Mesenchymal stem cell (in vitro differentiated cells and primary cell): ENCODE results near the gene CPLX1.
A peak's percentile ranks its signal among the peaks of the same experiment; 100 is the strongest.

ENCODE experiments used
- DNase-seq: peaks from one replicate; pipeline ENCODE4 v3.0.0-alpha.2; 2013
- H2AFZ ChIP-seq: one replicate; pipeline ENCODE4 v1.6.1; 2013; ENCODE audit warnings: low read depth, mild to moderate bottlenecking, control low read depth, inconsistent platforms, low read length, moderate library complexity
- H2AK5ac ChIP-seq: 2 replicates; pipeline ENCODE4 v1.6.1; 2013; ENCODE audit warnings: low read length, moderate library complexity, mild to moderate bottlenecking, inconsistent platforms; ENCODE audit not compliant: severe bottlenecking
- H2BK120ac ChIP-seq: one replicate; pipeline ENCODE4 v1.6.1; 2013; ENCODE audit warnings: low read depth, mild to moderate bottlenecking, inconsistent platforms, low read length, moderate library complexity
- H2BK12ac ChIP-seq, 2 experiments: one replicate each; pipeline ENCODE4 v1.6.1; 2013; ENCODE audit warnings: inconsistent platforms in 2 of 2, low read length in 2 of 2, mild to moderate bottlenecking in 2 of 2, moderate library complexity in 2 of 2, control low read depth in 1 of 2
- H2BK15ac ChIP-seq: one replicate; pipeline ENCODE4 v1.6.1; 2013; ENCODE audit warnings: mild to moderate bottlenecking, low read depth, inconsistent platforms; ENCODE audit not compliant: poor library complexity, severe bottlenecking
- H2BK5ac ChIP-seq: 2 replicates; pipeline ENCODE4 v1.6.1; 2013; ENCODE audit warnings: low read depth, mild to moderate bottlenecking, low read length, control low read depth, inconsistent platforms; ENCODE audit not compliant: poor library complexity, severe bottlenecking
- H3K14ac ChIP-seq, 2 experiments: one replicate each; pipeline ENCODE4 v1.6.1; 2013; ENCODE audit warnings: inconsistent platforms in 2 of 2, low read length in 2 of 2, control low read depth in 1 of 2, mild to moderate bottlenecking in 1 of 2, moderate library complexity in 1 of 2
- H3K18ac ChIP-seq, 2 experiments: one replicate each; pipeline ENCODE4 v1.6.1; 2013; ENCODE audit warnings: inconsistent platforms in 2 of 2, low read length in 2 of 2, control low read depth in 1 of 2, low read depth in 1 of 2, mild to moderate bottlenecking in 1 of 2
- H3K23ac ChIP-seq, 2 experiments: one replicate each; pipeline ENCODE4 v1.6.1; 2013; ENCODE audit warnings: inconsistent platforms in 2 of 2, low read length in 2 of 2, mild to moderate bottlenecking in 2 of 2, moderate library complexity in 2 of 2, control low read depth in 1 of 2
- H3K27ac ChIP-seq: 2 replicates; pipeline ENCODE4 v1.5.1; 2013; ENCODE audit warnings: mild to moderate bottlenecking, moderate library complexity, low read length, control low read depth, inconsistent platforms; ENCODE audit not compliant: poor library complexity, severe bottlenecking
- H3K27me3 ChIP-seq, 2 experiments: 2 replicates each; pipeline versions ENCODE4 v1.6.1 to v1.7.0; 2013; ENCODE audit warnings: low read length in 2 of 2, mild to moderate bottlenecking in 2 of 2, moderate library complexity in 2 of 2, control low read depth in 1 of 2, inconsistent platforms in 1 of 2; ENCODE audit not compliant: control insufficient read depth in 1 of 2, insufficient read depth in 1 of 2
- H3K36me3 ChIP-seq, 2 experiments: 2 replicates each; pipeline versions ENCODE4 v1.6.1 to v1.7.0; 2013; ENCODE audit warnings: low read length in 2 of 2, control low read depth in 1 of 2, inconsistent platforms in 1 of 2, low read depth in 1 of 2, mild to moderate bottlenecking in 1 of 2; ENCODE audit not compliant: insufficient read depth in 2 of 2, control insufficient read depth in 1 of 2
- H3K4ac ChIP-seq, 2 experiments: one replicate each; pipeline ENCODE4 v1.6.1; 2013; ENCODE audit warnings: inconsistent platforms in 2 of 2, low read length in 2 of 2, mild to moderate bottlenecking in 2 of 2, moderate library complexity in 2 of 2, control low read depth in 1 of 2, low read depth in 1 of 2
- H3K4me1 ChIP-seq: 2 replicates; pipeline ENCODE4 v1.6.1; 2013; ENCODE audit warnings: low read depth, low read length, control low read depth; ENCODE audit not compliant: control insufficient read depth, insufficient read depth
- H3K4me2 ChIP-seq: 2 replicates; pipeline ENCODE4 v1.6.1; 2013; ENCODE audit warnings: low read length, mild to moderate bottlenecking, inconsistent platforms; ENCODE audit not compliant: poor library complexity, severe bottlenecking
- H3K4me3 ChIP-seq, 2 experiments: 2 replicates each; pipeline versions ENCODE4 v1.5.1 to v1.7.0; 2013; ENCODE audit warnings: low read length in 2 of 2, mild to moderate bottlenecking in 2 of 2, control low read depth in 1 of 2, low read depth in 1 of 2; ENCODE audit not compliant: insufficient read depth in 1 of 2
- H3K79me1 ChIP-seq: replicated peaks from 2 replicates; pipeline ENCODE4 v1.6.1; 2013; ENCODE audit warnings: mild to moderate bottlenecking, control low read depth, low read length, inconsistent platforms; ENCODE audit not compliant: poor library complexity, severe bottlenecking
- H3K9ac ChIP-seq: 2 replicates; pipeline ENCODE4 v1.7.0; 2013; ENCODE audit warnings: mild to moderate bottlenecking, low read length, moderate library complexity
- H3K9me3 ChIP-seq: 2 replicates; pipeline ENCODE4 v1.7.0; 2013; ENCODE audit warnings: mild to moderate bottlenecking, low read length; ENCODE audit not compliant: control insufficient read depth
- H4K8ac ChIP-seq: one replicate; pipeline ENCODE4 v1.6.1; 2013; ENCODE audit warnings: inconsistent platforms, mild to moderate bottlenecking, low read length, moderate library complexity
- H4K91ac ChIP-seq: one replicate; pipeline ENCODE4 v1.6.1; 2013; ENCODE audit warnings: mild to moderate bottlenecking, low read length, inconsistent platforms
- WGBS: methylation state at CpG from one replicate; pipeline ENCODE4 v1.1.7; 2013; ENCODE audit warnings: mixed read lengths; 5-methylcytosine and 5-hydroxymethylcytosine counted together

Gene CPLX1

GRCh38 chr4:752196-752861 lies 73.6 kb downstream of the CPLX1 start:
- H4K91ac ChIP-seq: no peak overlapping the region
- H3K27me3 ChIP-seq: no peaks in the 10 kb centered on the region
- no peak overlapping the region for H2BK12ac ChIP-seq
- H3K4me3 ChIP-seq: no peak overlapping the region
- no peak overlapping the region for H4K8ac ChIP-seq
- H3K14ac ChIP-seq: no peak overlapping the region
- H2BK5ac ChIP-seq: no peak overlapping the region
- peak overlapping the region; percentile 54 for H3K27ac ChIP-seq
- no peak overlapping the region for H3K9ac ChIP-seq
- no peak overlapping the region for H2BK15ac ChIP-seq
- peaks cover 45% of the 10 kb centered on the region for H3K79me1 ChIP-seq
- H3K4me1 ChIP-seq: peaks cover 17% of the 10 kb centered on the region
- H3K9me3 ChIP-seq: no peaks in the 10 kb centered on the region
- no peak overlapping the region for H2AFZ ChIP-seq
- DNase-seq: no peak
- H3K23ac ChIP-seq: no peak overlapping the region
- peaks cover 63 to 67% of the 10 kb centered on the region in 2 experiments for H3K36me3 ChIP-seq
- no peak overlapping the region for H3K18ac ChIP-seq
- WGBS: 96% methylated on average over 21 of the region's 25 CpGs
- H2BK120ac ChIP-seq: no peak overlapping the region
- no peak overlapping the region for H3K4ac ChIP-seq
- H3K4me2 ChIP-seq: no peak overlapping the region
- peak overlapping the region; percentile 29 for H2AK5ac ChIP-seq

- H3K4me1 ChIP-seq: peaks cover 17% of the 10 kb centered on the region
- H3K4me3 ChIP-seq: no peak overlapping the region
- no peak overlapping the region for H3K4me2 ChIP-seq
- peaks cover 57 to 62% of the 10 kb centered on the region in 2 experiments for H3K36me3 ChIP-seq
- no peak overlapping the region for H3K9ac ChIP-seq
- H2AK5ac ChIP-seq: peak overlapping the region; percentile 43
- 88% methylated on average over 15 of the region's 15 CpGs for WGBS
- H3K9me3 ChIP-seq: no peaks in the 10 kb centered on the region
- H3K18ac ChIP-seq: no peak overlapping the region
- no peak overlapping the region for H2AFZ ChIP-seq
- H3K27ac ChIP-seq: peak overlapping the region; percentile 54
- no peaks in the 10 kb centered on the region for H3K27me3 ChIP-seq
- no peak overlapping the region for H3K4ac ChIP-seq
- H3K14ac ChIP-seq: no peak overlapping the region
- peaks cover 42% of the 10 kb centered on the region for H3K79me1 ChIP-seq
- peak overlapping the region; percentile 12 for H2BK5ac ChIP-seq
- peak; percentile 19 for DNase-seq
- H2BK120ac ChIP-seq: no peak overlapping the region
- H2BK15ac ChIP-seq: no peak overlapping the region
- no peak overlapping the region for H2BK12ac ChIP-seq
- no peak overlapping the region for H4K91ac ChIP-seq
- no peak overlapping the region for H4K8ac ChIP-seq
- H3K23ac ChIP-seq: no peak overlapping the region
Measured at GRCh38 chr4:751676-752075, 74.3 kb downstream of the CPLX1 start.

- no peak overlapping the region for H4K91ac ChIP-seq
- no peak for DNase-seq
- peaks cover 17% of the 10 kb centered on the region for H3K4me1 ChIP-seq
- H3K4ac ChIP-seq: no peak overlapping the region
- H3K9ac ChIP-seq: peak overlapping the region; percentile 75
- H2AK5ac ChIP-seq: no peak overlapping the region
- H3K4me2 ChIP-seq: no peak overlapping the region
- no peaks in the 10 kb centered on the region for H3K9me3 ChIP-seq
- no peak overlapping the region for H3K18ac ChIP-seq
- H2BK5ac ChIP-seq: no peak overlapping the region
- no peak overlapping the region for H2BK12ac ChIP-seq
- no peak overlapping the region for H2AFZ ChIP-seq
- no peaks in the 10 kb centered on the region for H3K27me3 ChIP-seq
- H3K79me1 ChIP-seq: peaks cover 37% of the 10 kb centered on the region
- H2BK15ac ChIP-seq: no peak overlapping the region
- H3K23ac ChIP-seq: no peak overlapping the region
- H3K4me3 ChIP-seq: peak overlapping the region in 1 of 2 experiments; percentile 51
- no peak overlapping the region for H3K14ac ChIP-seq
- H3K36me3 ChIP-seq: peaks cover 49 to 58% of the 10 kb centered on the region in 2 experiments
- no peak overlapping the region for H4K8ac ChIP-seq
- H2BK120ac ChIP-seq: no peak overlapping the region
- no peak overlapping the region for H3K27ac ChIP-seq
- WGBS: 95% methylated on average over 19 of the region's 20 CpGs
Measured at GRCh38 chr4:749698-750666, 75.9 kb downstream of the CPLX1 start.

- no peak overlapping the region for H3K27ac ChIP-seq
Measured at GRCh38 chr4:748461-748860, 77.5 kb downstream of the CPLX1 start.

More at GRCh38 chr4:748461-748860, 77.5 kb downstream of the CPLX1 start:
- Histone ChIP-seq H3K27me3 (no peaks in the 10 kb centered on the region), H3K9ac (no peak overlapping the region), H2BK15ac (no peak overlapping the region), H4K8ac (no peak overlapping the region), H3K4me1 (peaks cover 22% of the 10 kb centered on the region), H4K91ac (no peak overlapping the region), H2AK5ac (no peak overlapping the region), H3K23ac (no peak overlapping the region), H2BK120ac (no peak overlapping the region), H2BK5ac (no peak overlapping the region), H2BK12ac (no peak overlapping the region), H3K4ac (no peak overlapping the region), H3K79me1 (peaks cover 29% of the 10 kb centered on the region), H3K4me2 (no peak overlapping the region), H3K36me3 (peaks cover 35 to 45% of the 10 kb centered on the region in 2 experiments), H2AFZ (no peak overlapping the region), H3K18ac (no peak overlapping the region), H3K9me3 (no peaks in the 10 kb centered on the region), H3K14ac (no peak overlapping the region), H3K4me3 (no peak overlapping the region)
- no peak for DNase-seq
- 96% methylated on average over 19 of the region's 19 CpGs for WGBS
